Psoas muscle (tissue), 8 donors: ENCODE measurements around the gene AGPAT4. TPM values are rescaled to one million over a fixed set of nuclear protein-coding genes. Genes with fewer than 3 reads are reported as not detected.

ENCODE experiments used
- ATAC-seq, 4 donors: fragments of 200-7000 bp; cut with Tn5 transposase; one replicate each; pipeline ENCODE4 v1.9.1; 2020; ENCODE audit warnings: moderate library complexity in 3 of 4, mild to moderate bottlenecking in 2 of 4
- DNase-seq, 2 donors: peaks; one replicate each; pipeline ENCODE4 v3.0.0-alpha.2; 2020
- H3K27ac ChIP-seq: fragments of 200-600 bp; one replicate; pipeline ENCODE4 v1.8.0; 2022
- H3K27me3 ChIP-seq, 3 donors: fragments of 200-600 bp in 1 of 3; one replicate each; pipeline versions ENCODE4 v1.6.1 to v1.8.0; 2013 to 2022; ENCODE audit warnings: low read length in 2 of 3, mild to moderate bottlenecking in 2 of 3, moderate library complexity in 1 of 3; ENCODE audit not compliant: insufficient read depth in 3 of 3
- H3K36me3 ChIP-seq, 2 donors: fragments of 200-600 bp in 1 of 2; one replicate each; pipeline versions ENCODE4 v1.6.1 to v1.8.0; 2013 to 2022; ENCODE audit warnings: low read depth in 1 of 2, mild to moderate bottlenecking in 1 of 2, moderate library complexity in 1 of 2; ENCODE audit not compliant: insufficient read depth in 1 of 2
- H3K4me1 ChIP-seq: fragments of 200-600 bp; one replicate; pipeline ENCODE4 v1.8.0; 2022
- H3K4me3 ChIP-seq: fragments of 200-600 bp; one replicate; pipeline ENCODE4 v1.8.0; 2022; ENCODE audit warnings: mild to moderate bottlenecking
- H3K9me3 ChIP-seq: fragments of 200-600 bp; one replicate; pipeline ENCODE4 v1.8.0; 2022
- CTCF ChIP-seq: fragments of 200-600 bp; IDR thresholded peaks from one replicate; pipeline ENCODE4 v1.8.0; 2022; ENCODE audit warnings: antibody characterized with exemption
- WGBS, 3 donors: extraction: QIAGEN DNeasy Blood & Tissue Kit; methylation state at CpG; one replicate each; pipeline versions ENCODE4 v1.1.6 to v1.1.7; 2013; 5-methylcytosine and 5-hydroxymethylcytosine counted together
- intact Hi-C, 2 donors: fragments of 100-400 bp; cut with DNase I; formaldehyde crosslinking; loops; one replicate each; pipeline versions ENCODE4 v1.11.0 to v1.14.2; 2022
- polyA plus RNA-seq, 3 donors: library from polyadenylated mRNA; stranded (reverse); fragments of 200-250 nt; gene quantifications; one replicate each; pipeline ENCODE4 v1.2.3, GENCODE V29; 2013
- total RNA-seq, 4 donors: library from RNA; stranded (reverse); fragmentation: NEBNext Ultra II Directional in 2 of 4; extraction: Animal tissue kit (Norgen Biotek cat#: 25700) in 2 of 4; gene quantifications; one replicate each; pipeline versions ENCODE4 v1.2.1 to v1.2.4, GENCODE V29; 2021 to 2023
- donor health status: healthy with polysubstance abuse.
- donor health status: DM: no; HTN: no; CAD: no; lungs with moderate emphysema.
- donor health status: Bipolar disorder and iron deficiency.
- donor health status: healthy.
- donor health status: DM: yes; HTN: yes; CAD: no.
- donor health status: DM: no; HTN: no; CAD: no.
- donor health status: DM: no; HTN: no; CAD: no.
- donor health status: DM: yes; HTN: yes; CAD: no.

The AGPAT4 gene
- total and polyA plus RNA-seq, 7 donors, result 0.18 to 1.7 (median 0.59) TPM

DNA sequence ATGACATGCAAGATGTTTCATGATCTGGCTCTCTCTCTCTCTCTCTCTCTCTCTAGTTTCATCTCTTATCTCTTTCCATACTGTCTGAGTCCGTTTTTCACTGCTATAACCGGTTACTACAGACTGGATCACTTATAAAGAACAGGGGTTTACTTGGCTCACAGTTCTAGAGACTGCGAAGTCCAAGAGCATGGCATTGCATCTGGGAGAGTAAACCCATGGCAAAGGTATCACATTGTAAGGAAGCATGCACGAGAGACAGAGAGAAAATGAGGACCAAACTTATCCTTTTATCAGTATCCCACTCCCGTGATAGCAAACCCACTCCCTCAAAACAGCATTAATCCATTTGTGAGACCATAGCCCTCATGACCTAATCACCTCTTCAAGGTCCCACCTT is 7.2 kb upstream of the AGPAT4 start:
- intact Hi-C loops, result no loop called here
- no peak overlapping the region for H3K27ac ChIP-seq
- H3K9me3 ChIP-seq, result no peaks in the 10 kb centered on the region
- no peaks in the 10 kb centered on the region for H3K4me1 ChIP-seq
- DNase-seq (no peak), ATAC-seq (no peak)
- H3K4me3 ChIP-seq, result no peak overlapping the region
- TF ChIP-seq CTCF, result no peak
- H3K36me3 ChIP-seq, result no peaks in the 10 kb centered on the region
- peaks cover 0 to 4% (median 0%) of the 10 kb centered on the region in 3 donors for H3K27me3 ChIP-seq
- WGBS, 3 donors, result 82 to 86% (median 83%) methylated on average over 5 of the region's 5 CpGs

DNA sequence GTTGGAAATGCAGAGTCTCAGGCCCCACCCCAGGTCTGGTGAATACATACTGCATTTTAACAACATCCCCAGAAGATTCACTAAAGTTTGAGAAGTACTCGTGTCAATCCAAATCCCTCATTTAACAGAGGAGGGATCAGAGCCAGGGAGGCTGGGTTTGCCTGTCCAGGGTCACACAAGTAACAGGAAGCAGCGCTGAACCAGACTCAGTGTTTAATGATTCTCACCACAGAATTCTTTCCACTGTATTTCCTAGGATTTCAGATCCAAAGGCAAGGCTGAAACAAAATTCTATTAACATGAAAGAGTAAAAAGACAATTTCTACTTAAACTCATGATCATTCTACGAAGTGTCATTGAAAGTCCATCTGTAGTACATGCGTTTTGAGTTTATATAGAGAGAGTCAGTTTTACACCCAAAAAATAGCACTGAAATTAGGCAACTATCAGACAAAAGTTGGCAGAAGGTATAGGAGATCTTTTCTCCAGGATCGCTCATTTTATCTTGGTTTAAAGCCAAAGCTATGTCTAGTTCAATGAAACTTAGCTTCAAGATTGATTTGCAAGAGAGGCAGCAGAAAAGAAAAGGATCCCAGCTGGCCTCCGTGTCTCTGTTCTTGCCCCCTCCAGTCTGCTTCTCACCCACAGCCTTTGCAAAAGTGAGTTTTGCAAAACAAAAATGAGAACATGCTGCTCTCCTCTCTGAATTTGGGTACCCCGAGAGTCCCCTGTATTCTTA is 6.0 kb upstream of the AGPAT4 start:
- Histone ChIP-seq H3K9me3 (no peaks in the 10 kb centered on the region), H3K4me1 (no peaks in the 10 kb centered on the region), H3K4me3 (no peak overlapping the region), H3K36me3 (no peaks in the 10 kb centered on the region), H3K27me3 (peaks cover 0 to 12% (median 0%) of the 10 kb centered on the region in 3 donors), H3K27ac (no peak overlapping the region)
- no peak for ATAC-seq
- no peak for DNase-seq
- WGBS, 3 donors, result 62 to 71% (median 64%) methylated on average over 7 of the region's 7 CpGs
- no peak for TF ChIP-seq CTCF
- intact Hi-C loops, result no loop called here

DNA sequence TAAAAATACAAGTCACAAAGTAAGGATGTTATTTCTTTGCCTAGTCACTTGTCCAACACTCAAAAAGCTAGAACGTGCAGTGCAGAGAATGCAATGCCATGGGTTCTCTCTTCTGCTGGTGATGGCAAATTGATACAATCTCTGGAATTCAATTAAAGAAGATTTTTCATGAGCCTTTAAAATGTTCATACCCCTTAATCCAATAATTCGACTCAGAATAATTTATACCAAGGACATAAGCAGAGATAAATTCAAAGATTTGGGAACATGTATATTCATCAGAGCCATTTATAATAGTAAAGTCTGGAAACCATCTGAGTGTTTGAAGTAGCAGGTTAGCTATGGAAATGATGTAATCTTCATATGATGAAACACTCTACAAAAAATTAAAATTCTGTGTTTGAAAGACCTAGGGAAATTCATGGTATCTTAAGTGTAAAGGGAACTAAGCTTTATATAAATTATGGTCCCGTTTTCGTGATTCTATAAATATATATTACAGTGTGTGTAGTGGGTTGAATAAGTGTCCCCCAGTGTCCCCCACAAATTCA is 2.8 kb upstream of the AGPAT4 start:
- ATAC-seq (no peak), DNase-seq (no peak)
- H3K27ac ChIP-seq, result no peak overlapping the region
- no peaks in the 10 kb centered on the region for H3K9me3 ChIP-seq
- peaks cover 0 to 16% (median 0%) of the 10 kb centered on the region in 3 donors for H3K27me3 ChIP-seq
- TF ChIP-seq CTCF, result no peak
- H3K4me1 ChIP-seq, result no peaks in the 10 kb centered on the region
- no peak overlapping the region for H3K4me3 ChIP-seq
- intact Hi-C loops, result no loop called here
- WGBS, 3 donors, result 87 to 92% (median 87%) methylated on average over 4 of the region's 4 CpGs
- H3K36me3 ChIP-seq, result no peaks in the 10 kb centered on the region

- no peaks in the 10 kb centered on the region for H3K4me1 ChIP-seq
- WGBS, 3 donors, result 26 to 65% (median 38%) methylated on average over 2 of the region's 2 CpGs
- H3K27ac ChIP-seq, result no peak overlapping the region
- intact Hi-C loops, result no loop called here
- no peak for TF ChIP-seq CTCF
- H3K36me3 ChIP-seq, result no peaks in the 10 kb centered on the region
- peaks cover 0 to 16% (median 0%) of the 10 kb centered on the region in 3 donors for H3K27me3 ChIP-seq
- H3K4me3 ChIP-seq, result no peak overlapping the region
- no peaks in the 10 kb centered on the region for H3K9me3 ChIP-seq
- ATAC-seq, result no peak
- no peak for DNase-seq
Measured at GRCh38 chr6:161274898-161275297, 1.0 kb upstream of the AGPAT4 start.
